Activated CD4-positive, alpha-beta T cell treated with anti-CD3 and anti-CD28 coated beads, Interleukin-10, Interleukin-2, amounts not matched to agents 100 ng/mL and 50 ng/mL, durations not matched to agents 16 hours and 8 hours (primary cell): ENCODE measurements around the gene PI4KB.

Source experiments
- DNase-seq: peaks from one replicate; pipeline ENCODE4 v3.0.0-alpha.2; 2020

Gene PI4KB

DNA sequence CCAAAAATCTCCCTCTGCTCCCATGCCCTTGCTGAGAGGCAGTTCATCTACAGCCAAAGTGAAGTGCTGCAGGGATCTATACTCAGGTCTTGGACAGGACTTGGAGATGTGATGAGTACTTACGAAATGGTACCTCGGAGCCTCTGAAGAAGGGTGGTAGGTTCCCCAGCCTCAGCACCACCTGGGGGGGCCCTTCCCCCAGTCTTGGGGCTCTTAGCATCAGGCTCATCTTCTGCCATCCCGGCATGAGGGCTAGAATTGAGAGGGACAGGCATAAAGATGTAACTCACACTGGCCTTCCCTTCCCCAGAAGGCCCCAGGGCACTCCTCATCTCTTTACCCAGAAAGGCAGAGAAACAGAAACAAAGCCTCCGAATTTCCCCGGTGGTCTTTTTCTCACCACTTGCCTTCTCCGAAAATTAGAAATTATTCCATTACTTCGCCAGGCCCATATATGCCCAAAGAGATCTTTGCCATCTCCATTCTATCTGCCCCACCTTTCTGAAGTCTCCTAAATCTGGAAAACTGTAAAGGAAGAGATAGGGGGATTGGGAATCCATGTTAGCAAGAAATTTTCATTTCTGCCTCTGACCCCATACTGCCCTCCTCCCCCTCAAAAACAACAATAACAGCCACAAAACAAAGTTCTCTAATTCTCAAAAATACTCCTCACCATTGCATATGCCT, 19.0 kb upstream of the PI4KB start:
- no peak for DNase-seq

GRCh38 chr1:151344291-151344690, 17.1 kb upstream of the PI4KB start:
- DNase-seq, result no peak

DNA sequence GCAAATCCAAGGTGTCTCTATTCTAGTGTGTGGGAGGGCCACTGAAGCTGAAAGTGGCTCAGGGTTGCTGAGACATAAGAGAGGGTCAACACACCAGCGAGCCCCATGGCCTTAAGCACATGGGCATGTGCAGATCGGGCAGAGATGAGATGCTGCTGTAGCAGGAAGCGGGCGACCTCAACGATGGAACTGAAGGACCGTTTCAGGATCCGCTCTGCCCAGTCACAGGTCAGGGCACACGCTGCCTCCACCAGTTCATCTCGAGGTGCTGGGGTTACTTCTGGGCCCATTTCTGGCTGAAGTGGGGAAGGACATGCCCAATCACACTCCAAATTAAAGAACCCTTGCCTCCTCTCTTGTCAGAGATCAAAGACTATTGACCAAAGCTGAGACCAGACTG, 16.4 kb upstream of the PI4KB start:
- DNase-seq, result no peak

- no peak for DNase-seq
Measured at GRCh38 chr1:151342569-151342968, 15.4 kb upstream of the PI4KB start.

GRCh38 chr1:151342021-151342420, 14.8 kb upstream of the PI4KB start:
- no peak for DNase-seq

DNA sequence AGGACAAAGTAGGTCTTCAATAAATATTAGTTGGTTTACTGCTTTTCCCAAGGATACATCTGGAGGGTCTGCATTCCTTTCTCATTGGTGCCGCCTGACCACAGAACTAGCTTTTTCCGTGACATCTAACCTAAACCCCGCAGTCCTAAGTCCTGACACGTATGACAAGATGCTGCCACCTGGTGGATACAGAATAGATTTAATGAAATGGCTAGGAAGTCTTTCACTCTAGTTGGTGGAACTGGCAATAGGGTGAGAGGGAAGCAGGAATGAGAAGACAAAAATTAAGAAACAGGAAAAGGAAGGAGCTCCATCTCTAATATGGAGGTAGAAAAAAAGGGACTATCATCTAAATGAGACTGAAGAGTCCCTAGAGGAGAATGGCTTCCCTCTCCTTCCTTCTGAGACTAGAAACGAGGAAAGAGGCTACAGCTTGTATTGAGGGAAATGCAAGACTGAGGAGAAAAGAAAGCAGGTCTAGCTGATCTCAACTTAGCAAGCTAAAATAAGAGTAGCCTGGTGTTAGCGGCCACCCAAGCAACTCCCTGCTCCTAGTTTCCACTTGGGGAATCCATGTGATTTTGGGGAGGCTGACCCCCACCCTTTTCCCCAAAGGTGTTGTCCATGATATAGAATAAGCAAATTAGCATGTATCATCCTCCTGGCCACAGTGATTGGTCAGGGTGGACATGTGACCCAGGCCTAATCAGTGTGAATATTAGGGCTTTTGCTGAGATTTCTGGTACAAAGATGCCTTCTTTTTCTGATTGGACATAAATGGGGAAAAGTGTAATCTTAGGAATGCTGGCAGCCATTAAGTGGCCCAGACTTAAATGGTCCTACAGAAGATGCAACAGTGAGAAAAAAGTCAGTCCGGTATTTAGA, 13.9 kb upstream of the PI4KB start:
- DNase-seq, result peak; percentile 79

DNA sequence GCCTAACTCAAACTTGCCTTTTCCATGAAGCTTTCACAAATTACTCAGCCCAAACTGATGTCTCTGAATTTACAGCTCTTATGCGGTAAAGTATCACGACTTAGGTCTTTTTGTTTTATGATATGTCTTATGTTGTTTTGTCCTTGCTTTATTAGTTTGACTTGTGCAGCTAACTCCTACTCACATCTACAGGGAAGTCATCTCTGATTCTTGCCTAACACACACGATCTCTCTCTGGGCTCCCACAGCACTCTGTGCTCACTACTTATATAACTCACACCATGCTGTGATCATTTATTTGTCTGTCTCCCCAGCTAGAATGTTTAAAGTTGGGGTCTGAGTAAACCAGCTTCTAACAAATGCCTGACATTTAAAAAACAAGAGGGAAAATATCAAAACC, 9.3 kb upstream of the PI4KB start:
- DNase-seq, result no peak

DNA sequence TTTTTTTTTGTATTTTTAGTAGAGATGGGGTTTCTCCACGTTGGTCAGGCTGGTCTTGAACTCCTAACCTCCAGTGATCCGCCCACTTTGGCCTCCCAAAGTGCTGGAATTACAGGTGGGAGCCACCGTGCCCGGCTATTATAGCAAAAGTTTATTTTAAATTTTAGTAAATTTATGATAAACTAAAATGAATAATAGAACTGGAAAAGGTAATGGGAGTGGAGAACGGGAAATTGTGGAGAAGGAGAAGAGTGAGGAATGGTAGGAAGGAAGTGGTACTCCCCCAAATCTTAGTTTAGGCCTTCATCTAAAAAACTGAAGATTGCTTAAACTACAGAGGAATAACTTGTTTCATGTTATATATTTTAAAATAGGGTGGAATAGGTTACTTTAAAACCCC, 7.6 kb upstream of the PI4KB start:
- DNase-seq, result no peak

DNA sequence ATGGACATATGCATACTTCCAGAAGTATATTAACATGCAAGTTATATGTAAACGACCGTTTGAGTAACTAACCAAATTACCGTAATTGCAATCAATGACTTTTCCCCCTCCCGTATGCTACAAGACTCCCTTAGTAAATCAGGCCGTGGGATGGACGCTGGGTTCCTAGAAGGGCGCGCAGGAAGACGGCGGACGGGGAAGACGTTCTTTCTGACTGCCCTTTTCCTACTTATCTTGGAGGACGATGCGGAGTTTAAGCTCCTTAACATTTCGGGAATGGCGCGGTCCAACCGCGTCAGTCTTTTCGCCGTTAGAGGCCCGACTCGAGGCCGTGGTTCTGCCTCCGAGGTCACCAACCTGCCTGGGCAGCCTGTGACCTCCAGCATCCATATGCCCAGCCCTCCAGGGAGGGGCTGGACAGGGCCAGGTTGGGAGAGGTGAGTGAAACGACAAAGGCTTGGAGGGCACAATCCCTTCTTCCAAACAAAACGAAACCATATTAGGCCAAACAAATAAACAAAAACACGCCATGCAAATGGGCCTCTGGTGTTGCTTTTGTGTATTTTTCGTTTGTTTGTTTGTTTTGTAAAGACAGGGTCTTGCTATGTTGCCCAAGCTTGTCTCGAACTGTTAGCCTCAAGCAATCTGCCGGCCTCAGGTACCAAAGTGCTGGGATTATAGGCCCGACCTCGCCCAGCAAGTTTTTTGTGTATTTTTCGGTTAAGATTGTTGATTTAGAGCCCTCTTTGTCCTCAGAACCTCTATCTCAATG, 873 bp upstream of the PI4KB start:
- no peak for DNase-seq

- peak; percentile 64 for DNase-seq
Measured at GRCh38 chr1:151326619-151327222, 495 bp downstream of the PI4KB start.

DNA sequence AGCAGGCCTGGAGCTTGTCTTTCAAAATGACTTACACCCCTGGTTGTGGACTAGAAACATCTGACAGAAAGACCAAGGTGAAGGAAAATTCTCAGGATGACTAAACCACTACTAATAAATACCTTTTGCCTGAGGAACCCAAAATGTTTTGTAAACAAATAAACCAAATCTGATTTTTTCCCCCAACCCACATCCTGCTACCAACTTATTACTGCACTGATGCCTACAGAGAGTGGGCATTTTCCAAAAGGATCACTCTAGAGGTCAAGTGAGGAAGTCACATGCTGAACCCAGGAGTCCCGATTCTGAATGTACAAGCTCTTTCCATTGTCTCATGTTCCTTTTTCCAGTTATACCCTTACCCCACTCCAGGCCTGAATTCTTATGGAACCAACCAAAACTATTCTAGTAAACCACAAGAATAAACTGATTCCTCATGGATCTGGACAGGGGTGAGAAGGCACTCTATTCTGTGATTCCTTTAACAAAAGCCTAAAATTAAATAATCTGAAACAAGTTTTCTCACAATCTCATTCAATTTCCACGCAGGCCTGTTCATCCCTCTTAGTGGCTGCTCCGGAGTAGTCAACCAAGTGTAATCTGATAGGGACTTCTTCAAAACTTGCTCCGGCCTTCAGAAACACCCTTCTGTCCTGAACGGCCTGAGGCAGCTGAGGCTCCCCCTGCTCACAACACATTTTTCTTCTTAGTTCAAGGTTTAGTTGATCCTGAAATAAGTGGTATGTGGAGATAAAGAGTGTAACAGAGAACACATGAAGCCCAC, 1.4 kb downstream of the PI4KB start:
- peak; percentile 49 for DNase-seq

- DNase-seq, result no peak
Measured at GRCh38 chr1:151325231-151325630, 2.0 kb downstream of the PI4KB start.

DNA sequence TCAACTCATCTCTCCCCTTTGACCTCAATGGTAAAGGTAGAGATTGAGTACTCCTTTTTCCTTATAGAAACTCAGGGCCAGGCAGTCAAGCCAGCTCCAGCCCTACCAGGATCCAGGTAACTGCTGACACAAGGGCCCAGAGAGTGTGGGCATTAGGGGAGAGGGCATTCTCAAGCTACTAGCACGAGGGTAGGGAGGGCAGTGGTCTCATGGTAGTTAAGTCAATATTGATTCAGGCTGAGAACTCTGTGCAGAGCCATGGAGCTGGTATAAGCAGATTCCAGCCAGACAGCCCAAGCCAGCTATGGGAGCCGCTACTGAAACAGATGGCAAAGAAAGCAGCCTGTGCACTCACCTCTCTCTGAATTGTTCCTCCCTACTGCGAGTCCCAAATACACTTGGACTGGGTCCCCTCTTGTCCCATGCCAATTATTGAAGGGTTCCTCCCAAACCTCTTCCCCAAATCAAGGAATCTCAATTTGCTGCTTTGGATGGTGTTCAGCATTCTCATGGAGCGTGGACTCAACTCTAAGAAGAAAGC, 2.8 kb downstream of the PI4KB start:
- no peak for DNase-seq

GRCh38 chr1:151318975-151319374, 8.2 kb downstream of the PI4KB start:
- DNase-seq, result no peak

DNA sequence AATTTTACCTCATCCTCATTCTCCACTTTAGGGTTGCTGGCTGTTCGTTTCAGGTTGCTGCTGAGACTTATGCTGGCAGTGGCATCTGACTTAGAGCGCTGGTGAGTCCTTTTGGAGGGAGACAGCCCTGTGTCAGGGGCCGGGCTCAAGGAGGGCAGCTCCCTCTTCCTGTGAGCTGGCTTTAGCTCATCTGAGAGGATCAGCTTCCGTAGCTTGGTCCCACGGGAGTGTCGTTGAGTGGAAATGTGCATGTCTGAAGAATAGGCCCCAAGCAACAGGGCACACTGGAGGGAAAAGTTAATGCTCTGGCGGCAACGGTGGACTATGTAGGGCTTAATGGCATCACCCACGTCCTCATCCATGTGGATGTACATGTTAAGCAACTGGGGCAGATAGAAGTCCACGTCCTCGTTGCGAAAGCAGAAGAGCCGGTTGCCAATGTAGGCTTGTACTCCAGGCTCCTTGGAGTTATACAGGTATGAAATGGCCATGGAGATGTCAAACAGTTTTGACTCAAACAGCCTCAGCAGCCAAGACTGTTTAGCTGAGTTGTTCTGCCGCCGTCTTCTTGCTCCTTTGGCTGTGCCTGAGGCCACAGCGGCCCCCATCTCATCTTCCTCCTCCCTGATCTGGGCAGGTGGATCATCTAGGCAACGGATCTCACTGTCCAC, 11.5 kb downstream of the PI4KB start:
- DNase-seq, result no peak

GRCh38 chr1:151314137-151314875, 12.9 kb downstream of the PI4KB start:
- no peak for DNase-seq

DNA sequence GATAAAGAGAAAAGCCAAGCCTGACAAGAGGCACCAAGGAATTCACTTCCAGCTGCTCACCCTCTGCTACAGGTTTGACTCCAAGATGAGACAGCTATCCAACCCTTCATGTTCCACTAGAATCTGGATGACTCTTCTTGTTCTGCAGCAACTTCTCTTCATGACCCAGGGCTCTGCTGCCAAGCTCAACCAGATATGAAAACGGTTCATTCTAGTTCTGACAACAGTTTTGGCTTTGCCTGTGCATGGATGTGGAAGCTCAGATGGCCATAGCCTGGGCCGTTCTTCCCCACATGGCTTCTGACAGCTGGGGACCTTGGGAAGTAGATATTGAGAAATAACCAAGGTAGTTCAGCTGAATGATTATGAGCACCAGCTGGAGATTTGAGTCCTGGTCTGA, 13.7 kb downstream of the PI4KB start:
- DNase-seq, result no peak

GRCh38 chr1:151312826-151313225, 14.4 kb downstream of the PI4KB start:
- no peak for DNase-seq

GRCh38 chr1:151312411-151312810, 14.8 kb downstream of the PI4KB start:
- DNase-seq, result no peak

DNA sequence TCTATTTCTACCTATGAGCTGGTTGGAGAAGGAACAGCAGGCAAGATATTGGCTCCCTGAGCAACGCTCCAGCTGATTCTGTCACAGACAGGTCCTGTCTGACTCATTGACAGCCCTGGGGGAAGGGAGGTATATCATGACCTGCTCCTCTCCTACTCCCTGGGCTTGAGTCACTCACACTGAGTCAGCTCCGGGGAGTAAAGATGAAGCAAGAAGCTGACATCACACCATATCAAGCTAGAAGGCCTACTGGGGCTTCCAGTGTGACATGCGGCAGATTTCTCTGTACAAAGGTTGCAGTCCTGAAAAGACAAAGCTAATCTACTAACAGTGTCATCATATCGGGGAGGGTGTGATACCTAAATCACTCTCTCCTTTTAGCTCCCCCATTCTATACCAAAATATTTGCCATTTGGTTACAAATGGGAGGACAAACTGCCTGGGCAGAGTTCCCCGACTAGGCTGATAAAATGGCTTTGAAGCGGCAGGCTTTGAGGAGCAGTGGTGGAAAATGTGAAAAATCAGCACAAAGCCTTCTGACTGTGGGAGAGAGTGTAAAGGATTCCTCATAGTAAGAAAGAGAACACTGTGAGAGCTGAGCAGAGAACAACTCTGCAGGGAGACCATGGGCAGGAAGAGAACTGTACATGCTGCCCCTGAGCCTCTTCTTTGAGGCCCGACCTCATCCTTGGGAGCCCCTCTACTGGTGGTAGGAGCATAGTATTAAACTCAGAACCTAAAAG, 15.5 kb downstream of the PI4KB start:
- peak; percentile 95 for DNase-seq
